MM.1S (cell line): ENCODE data around the gene HDAC1.

Source experiments
- DNase-seq: peaks from one replicate; pipeline ENCODE4 v3.0.0-alpha.2; 2015
- H2AFZ ChIP-seq: fragments of 300-600 bp; sonication (generic); 2 replicates; pipeline ENCODE4 v1.6.0; 2016; ENCODE audit warnings: antibody characterized with exemption, low read length
- H3F3A ChIP-seq: fragments of 300-600 bp; sonication (generic); 2 replicates; pipeline ENCODE4 v1.6.1; 2016; ENCODE audit warnings: mild to moderate bottlenecking, antibody characterized with exemption, low read length, moderate library complexity, mixed read lengths; ENCODE audit not compliant: insufficient read depth
- H3K27ac ChIP-seq: fragments of 300-600 bp; sonication (generic); 2 replicates; pipeline ENCODE4 v1.5.1; 2016; ENCODE audit warnings: mild to moderate bottlenecking, low read length
- H3K27me3 ChIP-seq: fragments of 300-600 bp; sonication (generic); replicated peaks from 2 replicates; pipeline ENCODE4 v1.6.0; 2016; ENCODE audit warnings: low read length; ENCODE audit not compliant: insufficient read depth
- H3K36me3 ChIP-seq: fragments of 300-600 bp; sonication (generic); replicated peaks from 2 replicates; pipeline ENCODE4 v1.6.1; 2016; ENCODE audit warnings: mild to moderate bottlenecking, low read length, mixed read lengths; ENCODE audit not compliant: insufficient read depth
- H3K4me1 ChIP-seq: fragments of 300-600 bp; sonication (generic); 2 replicates; pipeline ENCODE4 v1.6.1; 2016; ENCODE audit warnings: low read length, mixed read lengths
- H3K4me2 ChIP-seq: fragments of 300-600 bp; sonication (generic); 2 replicates; pipeline ENCODE4 v1.6.0; 2016; ENCODE audit warnings: low read depth, low read length
- H3K4me3 ChIP-seq: fragments of 300-600 bp; sonication (generic); 2 replicates; pipeline ENCODE4 v1.5.1; 2016; ENCODE audit warnings: low read length, mixed read lengths
- H3K79me2 ChIP-seq: fragments of 300-600 bp; sonication (generic); 2 replicates; pipeline ENCODE4 v1.6.1; 2016; ENCODE audit warnings: mixed run types, low read length, mixed read lengths
- H3K9ac ChIP-seq: fragments of 300-600 bp; sonication (generic); 2 replicates; pipeline ENCODE4 v1.6.1; 2016; ENCODE audit warnings: low read length, mixed read lengths
- H3K9me2 ChIP-seq: fragments of 300-600 bp; sonication (generic); replicated peaks from 2 replicates; pipeline ENCODE4 v1.6.1; 2016; ENCODE audit warnings: mild to moderate bottlenecking, low read length, mixed read lengths; ENCODE audit not compliant: insufficient read depth
- H3K9me3 ChIP-seq: fragments of 300-600 bp; sonication (generic); replicated peaks from 2 replicates; pipeline ENCODE4 v1.6.1; 2016; ENCODE audit warnings: mild to moderate bottlenecking, low read length, mixed read lengths; ENCODE audit not compliant: insufficient read depth
- H4K20me1 ChIP-seq: fragments of 300-600 bp; sonication (generic); 2 replicates; pipeline ENCODE4 v1.6.1; 2016; ENCODE audit warnings: mild to moderate bottlenecking, low read length, moderate library complexity, mixed read lengths; ENCODE audit not compliant: insufficient read depth
- EZH2 ChIP-seq: fragments of 300-600 bp; sonication (generic); optimal IDR thresholded peaks from 2 replicates; pipeline ENCODE3; 2017; ENCODE audit warnings: low read depth, mild to moderate bottlenecking, antibody characterized with exemption, low read length, mixed read lengths
- EZH2phosphoT487 ChIP-seq: fragments of 300-600 bp; sonication (generic); IDR thresholded peaks from 2 replicates; pipeline ENCODE4 v1.6.1; 2018; ENCODE audit warnings: antibody characterized with exemption, low read length
- TF ChIP-seq, protein P1 (sequence below): fragments of 300-600 bp; sonication (generic); IDR thresholded peaks from 2 replicates; pipeline ENCODE4 v1.5.1; 2016; ENCODE audit warnings: antibody characterized with exemption, low read length, mixed read lengths

HDAC1 gene

DNA sequence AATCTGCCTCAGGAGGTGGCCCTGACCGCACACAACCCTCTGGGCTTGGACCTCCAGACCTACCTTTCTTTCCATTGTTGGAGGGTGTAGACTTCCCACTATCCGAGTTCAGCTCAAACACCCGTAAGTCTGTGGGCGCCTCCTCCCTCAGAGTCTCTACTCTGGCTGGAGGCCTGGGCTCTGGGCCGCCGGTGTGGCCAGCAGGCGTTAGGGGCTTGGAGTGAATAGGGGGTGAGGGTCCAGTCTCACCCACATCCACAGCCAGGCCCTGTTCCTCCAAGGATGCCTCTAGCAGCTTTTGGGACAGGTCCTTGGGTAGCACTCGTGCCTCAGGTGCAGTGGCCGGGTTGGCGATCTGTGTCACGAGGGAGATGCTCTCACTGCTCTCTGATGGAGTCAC is 84.3 kb downstream of the HDAC1 start:
- H3K79me2 ChIP-seq: no peaks in the 10 kb centered on the region
- no peak overlapping the region for H3K9ac ChIP-seq
- H4K20me1 ChIP-seq: no peaks in the 10 kb centered on the region
- TF ChIP-seq, protein P1, sequence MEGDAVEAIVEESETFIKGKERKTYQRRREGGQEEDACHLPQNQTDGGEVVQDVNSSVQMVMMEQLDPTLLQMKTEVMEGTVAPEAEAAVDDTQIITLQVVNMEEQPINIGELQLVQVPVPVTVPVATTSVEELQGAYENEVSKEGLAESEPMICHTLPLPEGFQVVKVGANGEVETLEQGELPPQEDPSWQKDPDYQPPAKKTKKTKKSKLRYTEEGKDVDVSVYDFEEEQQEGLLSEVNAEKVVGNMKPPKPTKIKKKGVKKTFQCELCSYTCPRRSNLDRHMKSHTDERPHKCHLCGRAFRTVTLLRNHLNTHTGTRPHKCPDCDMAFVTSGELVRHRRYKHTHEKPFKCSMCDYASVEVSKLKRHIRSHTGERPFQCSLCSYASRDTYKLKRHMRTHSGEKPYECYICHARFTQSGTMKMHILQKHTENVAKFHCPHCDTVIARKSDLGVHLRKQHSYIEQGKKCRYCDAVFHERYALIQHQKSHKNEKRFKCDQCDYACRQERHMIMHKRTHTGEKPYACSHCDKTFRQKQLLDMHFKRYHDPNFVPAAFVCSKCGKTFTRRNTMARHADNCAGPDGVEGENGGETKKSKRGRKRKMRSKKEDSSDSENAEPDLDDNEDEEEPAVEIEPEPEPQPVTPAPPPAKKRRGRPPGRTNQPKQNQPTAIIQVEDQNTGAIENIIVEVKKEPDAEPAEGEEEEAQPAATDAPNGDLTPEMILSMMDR: no peak
- no peak for TF ChIP-seq EZH2phosphoT487
- TF ChIP-seq EZH2: no peak
- no peaks in the 10 kb centered on the region for H3K4me1 ChIP-seq
- no peaks in the 10 kb centered on the region for H3K27me3 ChIP-seq
- no peak overlapping the region for H3K4me3 ChIP-seq
- DNase-seq: no peak
- H3F3A ChIP-seq: no peaks in the 10 kb centered on the region
- no peak overlapping the region for H3K27ac ChIP-seq
- H3K9me2 ChIP-seq: no peaks in the 10 kb centered on the region
- H2AFZ ChIP-seq: no peak overlapping the region
- no peaks in the 10 kb centered on the region for H3K9me3 ChIP-seq
- no peaks in the 10 kb centered on the region; the same call in none of the 2 replicates for H3K36me3 ChIP-seq
- H3K4me2 ChIP-seq: no peak overlapping the region

DNA sequence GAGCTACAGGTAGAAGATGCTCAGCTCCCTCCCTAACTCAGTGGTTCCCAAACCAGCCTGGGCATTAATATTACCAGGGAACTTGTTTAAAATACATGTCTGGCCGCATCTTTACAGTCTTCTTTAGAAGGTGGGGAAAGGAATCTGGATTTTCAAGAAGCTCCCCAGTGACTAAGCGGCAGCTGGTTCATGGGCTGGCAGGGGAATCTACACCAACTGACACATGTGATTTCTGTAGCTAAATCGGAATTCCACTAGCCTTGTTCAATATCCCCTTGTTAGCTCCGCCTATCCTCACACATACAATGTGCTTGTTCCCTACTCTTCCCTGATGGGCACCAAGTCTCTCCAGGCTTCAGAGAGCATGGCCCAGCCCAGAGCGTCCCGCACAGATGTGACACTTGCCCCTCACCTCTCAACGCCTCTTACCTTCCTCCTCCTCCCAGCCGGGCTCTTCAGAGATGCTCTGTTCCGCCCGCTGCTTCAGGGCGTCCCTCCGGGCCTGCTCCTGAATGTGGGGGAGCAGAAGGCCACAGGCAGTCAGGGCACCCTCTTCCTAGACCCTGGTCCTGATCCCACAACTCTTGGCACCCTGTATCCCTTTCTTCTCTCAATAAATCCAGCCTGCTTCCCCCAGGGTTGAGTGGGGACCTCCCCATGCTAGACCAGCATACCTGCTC is 85.8 kb downstream of the HDAC1 start:
- no peak overlapping the region for H3K9ac ChIP-seq
- no peaks in the 10 kb centered on the region for H3F3A ChIP-seq
- H3K4me1 ChIP-seq: no peaks in the 10 kb centered on the region
- H4K20me1 ChIP-seq: no peaks in the 10 kb centered on the region
- H3K27me3 ChIP-seq: no peaks in the 10 kb centered on the region
- TF ChIP-seq, protein P1: no peak
- TF ChIP-seq EZH2: no peak
- TF ChIP-seq EZH2phosphoT487: no peak
- no peaks in the 10 kb centered on the region; the same call in none of the 2 replicates for H3K36me3 ChIP-seq
- H3K4me3 ChIP-seq: no peak overlapping the region
- no peak overlapping the region for H2AFZ ChIP-seq
- H3K27ac ChIP-seq: no peak overlapping the region
- no peaks in the 10 kb centered on the region for H3K9me2 ChIP-seq
- H3K4me2 ChIP-seq: no peak overlapping the region
- DNase-seq: no peak
- H3K79me2 ChIP-seq: no peaks in the 10 kb centered on the region
- H3K9me3 ChIP-seq: no peaks in the 10 kb centered on the region

DNA sequence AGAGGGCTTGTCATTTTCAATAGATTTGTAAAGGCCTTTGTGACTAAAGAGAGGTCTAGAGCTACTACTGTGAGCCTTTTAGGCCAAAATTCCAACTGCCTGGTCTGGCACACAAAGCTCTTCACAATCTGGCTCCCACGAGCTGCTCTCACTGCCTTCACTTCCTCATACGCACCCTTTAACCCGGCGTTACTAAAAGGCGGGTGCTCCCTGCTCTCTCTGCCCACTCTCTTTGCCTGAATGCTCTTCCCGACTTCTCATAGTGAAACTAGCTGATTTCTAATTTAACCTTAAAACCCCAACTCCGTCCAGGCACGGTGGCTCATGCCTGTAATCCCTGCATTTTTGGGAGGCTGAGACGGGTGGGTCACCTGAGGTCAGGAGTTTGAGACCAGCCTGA is 88.2 kb downstream of the HDAC1 start:
- Histone ChIP-seq H3K4me3 (no peak overlapping the region), H3K27me3 (no peaks in the 10 kb centered on the region), H2AFZ (no peak overlapping the region), H3K9me2 (no peaks in the 10 kb centered on the region), H3K4me1 (no peaks in the 10 kb centered on the region), H3F3A (no peaks in the 10 kb centered on the region), H3K9me3 (no peaks in the 10 kb centered on the region), H3K27ac (no peak overlapping the region), H3K9ac (no peak overlapping the region), H4K20me1 (no peaks in the 10 kb centered on the region), H3K79me2 (no peaks in the 10 kb centered on the region), H3K36me3 (peaks cover 6% of the 10 kb centered on the region), H3K4me2 (no peak overlapping the region)
- TF ChIP-seq, protein P1: no peak
- no peak for TF ChIP-seq EZH2
- no peak for TF ChIP-seq EZH2phosphoT487
- no peak for DNase-seq
